Stomach (tissue), 9 donors: ENCODE results near the gene LSAMP. TPM values are rescaled to one million over a fixed set of nuclear protein-coding genes. Genes with fewer than 3 reads are reported as not detected.

Experiments
- DNase-seq, 2 donors: peaks; one replicate each; pipeline versions ENCODE4 v3.0.0 to v3.0.0-alpha.2; 2013 to 2019
- H3K27ac ChIP-seq, 5 donors: fragments of 200-600 bp in 4 of 5; sonication (generic) in 4 of 5; one replicate each; pipeline ENCODE4 v1.5.1; 2013 to 2019; ENCODE audit warnings: mild to moderate bottlenecking in 1 of 5, moderate library complexity in 1 of 5
- H3K27me3 ChIP-seq, 3 donors: fragments of 200-600 bp; sonication (generic); one replicate each; pipeline ENCODE4 v1.5.1; 2017 to 2019; ENCODE audit warnings: mixed run types in 1 of 3
- H3K36me3 ChIP-seq, 4 donors: fragments of 200-600 bp; sonication (generic); 1 replicate in 3 of 4; 2 replicates in 1 of 4; pipeline ENCODE4 v1.5.1; 2016 to 2019
- H3K4me1 ChIP-seq, 4 donors: fragments of 200-600 bp; sonication (generic); one replicate each; pipeline ENCODE4 v1.5.1; 2016 to 2019
- H3K4me3 ChIP-seq, 4 donors: fragments of 200-600 bp; sonication (generic) in 3 of 4; one replicate each; pipeline ENCODE4 v1.5.1; 2016 to 2019; ENCODE audit warnings: mild to moderate bottlenecking in 1 of 4
- H3K9me3 ChIP-seq, 4 donors: fragments of 200-600 bp; sonication (generic); one replicate each; pipeline ENCODE4 v1.5.1; 2016 to 2019
- CTCF ChIP-seq, 7 experiments: fragments of 450-650 bp in 4 of 7; fragments of 200-600 bp in 3 of 7; sonication (generic) in 3 of 7; IDR thresholded peaks; one replicate each; pipeline ENCODE4 v1.5.1; 2016 to 2019; ENCODE audit warnings: antibody characterized with exemption in 7 of 7, control low read depth in 2 of 7, mild to moderate bottlenecking in 1 of 7
- EP300 ChIP-seq: sonication (generic); formaldehyde crosslinking; IDR thresholded peaks from one replicate; pipeline ENCODE4 v1.6.1; 2017; ENCODE audit warnings: antibody characterized with exemption
- POLR2A ChIP-seq, 4 donors: fragments of 450-650 bp; IDR thresholded peaks; one replicate each; pipeline ENCODE4 v1.6.1; 2016; ENCODE audit warnings: antibody characterized with exemption in 4 of 4, control low read depth in 2 of 4, mild to moderate bottlenecking in 1 of 4, moderate library complexity in 1 of 4
- POLR2AphosphoS5 ChIP-seq, 3 donors: sonication (generic); formaldehyde crosslinking; IDR thresholded peaks; one replicate each; pipeline ENCODE4 v1.6.1; 2016; ENCODE audit warnings: antibody characterized with exemption in 3 of 3
- WGBS, 5 donors: extraction: QIAGEN DNeasy Blood & Tissue Kit in 3 of 5; methylation state at CpG; one replicate each; pipeline versions ENCODE4 v1.1.5 to v1.1.7; 2013 to 2018; 5-methylcytosine and 5-hydroxymethylcytosine counted together
- intact Hi-C: fragments of 100-400 bp; cut with DNase I; formaldehyde crosslinking; loops from one replicate; pipeline ENCODE4 v1.15.1; 2023; ENCODE audit warnings: low total_unique reads
- polyA plus RNA-seq, 3 donors: library from polyadenylated mRNA; stranded (reverse); fragments of 200-250 nt; gene quantifications; one replicate each; pipeline ENCODE4 v1.2.3, GENCODE V29; 2013
- total RNA-seq, 5 donors: library from RNA; depleted of rRNA; stranded (reverse); fragments of >200 nt; gene quantifications; one replicate each; pipeline versions ENCODE4 v1.1.0 to v1.2.3, GENCODE V29; 2014 to 2016
- donor health status: healthy with polysubstance abuse.
- donor health status: Bipolar disorder and iron deficiency.
- donor health status: healthy.

Gene LSAMP
- total and polyA plus RNA-seq, 8 donors, result 1.1 to 20.7 (median 1.7) TPM

- Histone ChIP-seq H3K36me3 (no peaks in the 10 kb centered on the region), H3K4me1 (no peaks in the 10 kb centered on the region), H3K27me3 (no peaks in the 10 kb centered on the region), H3K9me3 (no peaks in the 10 kb centered on the region), H3K4me3 (no peak overlapping the region), H3K27ac (no peak overlapping the region)
- no peak for DNase-seq
- 53 to 69% (median 63%) methylated on average over 6 of the region's 6 CpGs for WGBS, 5 donors
- TF ChIP-seq POLR2AphosphoS5 (IDR thresholded peaks at IDR 0.05), result no peak
- TF ChIP-seq EP300, result no peak
- TF ChIP-seq POLR2A (IDR thresholded peaks at IDR 0.05), result no peak
- no peak for TF ChIP-seq CTCF (IDR thresholded peaks at IDR 0.05)
- intact Hi-C loops, result no loop called here
These were observed 614.4 kb downstream of the LSAMP start for GRCh38 chr3:115830764-115831395.

- WGBS, 5 donors, result 23 to 63% (median 61%) methylated on average over 3 of the region's 3 CpGs
- Histone ChIP-seq H3K9me3 (no peaks in the 10 kb centered on the region), H3K4me1 (no peaks in the 10 kb centered on the region), H3K27me3 (no peaks in the 10 kb centered on the region), H3K36me3 (no peaks in the 10 kb centered on the region), H3K27ac (no peak overlapping the region), H3K4me3 (no peak overlapping the region)
- TF ChIP-seq CTCF (IDR thresholded peaks at IDR 0.05) (no peak), POLR2A (IDR thresholded peaks at IDR 0.05) (no peak), POLR2AphosphoS5 (IDR thresholded peaks at IDR 0.05) (no peak), EP300 (no peak)
- intact Hi-C loops, result no loop called here
- DNase-seq, result no peak
These were observed 616.9 kb downstream of the LSAMP start for GRCh38 chr3:115828401-115828800.

GRCh38 chr3:115827495-115827894 lies 617.8 kb downstream of the LSAMP start:
- Histone ChIP-seq H3K27me3 (no peaks in the 10 kb centered on the region), H3K27ac (no peak overlapping the region), H3K36me3 (no peaks in the 10 kb centered on the region), H3K9me3 (no peaks in the 10 kb centered on the region), H3K4me1 (no peaks in the 10 kb centered on the region), H3K4me3 (no peak overlapping the region)
- intact Hi-C loops, result no loop called here
- no peak for TF ChIP-seq POLR2AphosphoS5 (IDR thresholded peaks at IDR 0.05)
- TF ChIP-seq POLR2A (IDR thresholded peaks at IDR 0.05), result no peak
- TF ChIP-seq CTCF (IDR thresholded peaks at IDR 0.05), result no peak
- TF ChIP-seq EP300, result no peak
- WGBS, 5 donors, result 61 to 87% (median 65%) methylated on average over 2 of the region's 2 CpGs
- no peak for DNase-seq

GRCh38 chr3:115825046-115825445 lies 620.2 kb downstream of the LSAMP start:
- H3K27me3 ChIP-seq, result no peaks in the 10 kb centered on the region
- WGBS, 5 donors, result 38 to 55% (median 46%) methylated on average over 2 of the region's 2 CpGs
- H3K9me3 ChIP-seq, result no peaks in the 10 kb centered on the region
- DNase-seq, result no peak
- no peak for TF ChIP-seq EP300
- no peak for TF ChIP-seq CTCF (IDR thresholded peaks at IDR 0.05)
- TF ChIP-seq POLR2AphosphoS5 (IDR thresholded peaks at IDR 0.05), result no peak
- no peak for TF ChIP-seq POLR2A (IDR thresholded peaks at IDR 0.05)
- H3K36me3 ChIP-seq, result no peaks in the 10 kb centered on the region
- intact Hi-C loops, result no loop called here
- no peak overlapping the region for H3K4me3 ChIP-seq
- H3K4me1 ChIP-seq, result no peaks in the 10 kb centered on the region
- no peak overlapping the region for H3K27ac ChIP-seq
